ENCODE measurements around the gene TRMT61A. TPM values are rescaled to one million over a fixed set of nuclear protein-coding genes. Genes with fewer than 3 reads are reported as not detected.

The TRMT61A gene
- polyA plus RNA-seq, 1 experiment, result 11.7 TPM

DNA sequence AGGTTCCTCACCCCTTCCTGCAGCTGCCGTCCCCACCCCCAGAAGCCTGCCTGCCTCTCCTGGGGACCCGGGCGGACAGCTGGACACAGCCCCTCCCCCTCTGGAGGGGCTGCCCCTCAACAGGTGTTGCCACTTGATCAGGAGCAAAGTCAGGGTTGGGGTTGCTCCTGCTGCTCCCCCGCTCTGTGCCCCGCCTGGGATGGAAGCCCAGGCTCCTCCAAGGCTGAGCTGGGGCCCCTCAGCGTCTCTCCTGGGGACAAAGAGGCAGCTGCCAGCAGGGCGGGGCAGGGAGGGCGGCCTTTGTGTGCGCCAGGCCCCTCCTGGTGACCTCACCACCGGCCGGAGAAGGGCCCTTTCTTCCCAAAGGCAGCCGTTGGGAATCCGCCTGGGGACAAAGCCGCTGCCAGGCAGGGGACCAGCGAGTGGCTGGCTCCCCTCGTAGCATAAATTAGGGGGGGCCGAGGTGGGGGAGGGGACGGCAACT, 13.7 kb downstream of the TRMT61A start:
- Histone ChIP-seq H3K4me3 (ENCODE audit: low read depth, low read length) (no peak overlapping the region), H3K36me3 (ENCODE audit: control insufficient read depth, insufficient read depth, low read length) (no peaks in the 10 kb centered on the region), H3K27me3 (ENCODE audit: control insufficient read depth, insufficient read depth, low read length) (no peaks in the 10 kb centered on the region)
- TF ChIP-seq, protein P1, sequence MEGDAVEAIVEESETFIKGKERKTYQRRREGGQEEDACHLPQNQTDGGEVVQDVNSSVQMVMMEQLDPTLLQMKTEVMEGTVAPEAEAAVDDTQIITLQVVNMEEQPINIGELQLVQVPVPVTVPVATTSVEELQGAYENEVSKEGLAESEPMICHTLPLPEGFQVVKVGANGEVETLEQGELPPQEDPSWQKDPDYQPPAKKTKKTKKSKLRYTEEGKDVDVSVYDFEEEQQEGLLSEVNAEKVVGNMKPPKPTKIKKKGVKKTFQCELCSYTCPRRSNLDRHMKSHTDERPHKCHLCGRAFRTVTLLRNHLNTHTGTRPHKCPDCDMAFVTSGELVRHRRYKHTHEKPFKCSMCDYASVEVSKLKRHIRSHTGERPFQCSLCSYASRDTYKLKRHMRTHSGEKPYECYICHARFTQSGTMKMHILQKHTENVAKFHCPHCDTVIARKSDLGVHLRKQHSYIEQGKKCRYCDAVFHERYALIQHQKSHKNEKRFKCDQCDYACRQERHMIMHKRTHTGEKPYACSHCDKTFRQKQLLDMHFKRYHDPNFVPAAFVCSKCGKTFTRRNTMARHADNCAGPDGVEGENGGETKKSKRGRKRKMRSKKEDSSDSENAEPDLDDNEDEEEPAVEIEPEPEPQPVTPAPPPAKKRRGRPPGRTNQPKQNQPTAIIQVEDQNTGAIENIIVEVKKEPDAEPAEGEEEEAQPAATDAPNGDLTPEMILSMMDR (IDR thresholded peaks at IDR 0.05; ENCODE audit: insufficient read depth, low read depth, low read length), result no peak
- DNase-seq (ENCODE audit: low read depth), result no peak
- POLR2A ChIA-PET, result no interaction called here
- CTCF ChIA-PET, result interaction anchor here (1.1 to 15.2 kb wide), 4 partner anchors 10 to 41 kb away, joined by 4 to 228 read pairs (median 53); partner anchors contain the start of gene CKB

DNA sequence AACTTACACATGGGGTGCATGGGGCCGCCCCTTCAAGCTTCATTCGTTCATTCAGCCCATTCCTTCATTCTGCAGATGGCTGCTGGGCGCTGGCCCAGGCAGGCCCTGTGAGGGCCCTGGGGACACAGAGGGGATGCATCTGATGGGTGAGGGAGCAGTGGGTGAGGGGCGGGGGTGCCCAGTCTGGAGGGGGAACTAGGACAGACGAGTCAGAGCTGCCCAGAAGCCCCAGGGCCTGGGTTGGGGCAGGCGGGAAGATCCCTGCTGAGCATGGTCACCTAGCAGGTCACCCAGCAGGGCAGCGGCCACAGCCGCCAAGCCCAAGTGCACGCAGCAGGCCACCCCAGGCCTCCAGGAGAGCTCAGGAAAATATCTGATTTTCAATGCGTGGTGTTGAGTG, 14.1 kb downstream of the TRMT61A start:
- Histone ChIP-seq H3K27me3 (ENCODE audit: control insufficient read depth, insufficient read depth, low read length) (no peaks in the 10 kb centered on the region), H3K36me3 (ENCODE audit: control insufficient read depth, insufficient read depth, low read length) (no peaks in the 10 kb centered on the region), H3K4me3 (ENCODE audit: low read depth, low read length) (no peak overlapping the region)
- POLR2A ChIA-PET, result no interaction called here
- TF ChIP-seq, protein P1 (IDR thresholded peaks at IDR 0.05; ENCODE audit: insufficient read depth, low read depth, low read length), result no peak
- CTCF ChIA-PET, result interaction anchor here (1.1 to 15.2 kb wide), 4 partner anchors 9 to 42 kb away, joined by 4 to 228 read pairs (median 53); partner anchors contain the start of gene CKB
- no peak for DNase-seq (ENCODE audit: low read depth)

DNA sequence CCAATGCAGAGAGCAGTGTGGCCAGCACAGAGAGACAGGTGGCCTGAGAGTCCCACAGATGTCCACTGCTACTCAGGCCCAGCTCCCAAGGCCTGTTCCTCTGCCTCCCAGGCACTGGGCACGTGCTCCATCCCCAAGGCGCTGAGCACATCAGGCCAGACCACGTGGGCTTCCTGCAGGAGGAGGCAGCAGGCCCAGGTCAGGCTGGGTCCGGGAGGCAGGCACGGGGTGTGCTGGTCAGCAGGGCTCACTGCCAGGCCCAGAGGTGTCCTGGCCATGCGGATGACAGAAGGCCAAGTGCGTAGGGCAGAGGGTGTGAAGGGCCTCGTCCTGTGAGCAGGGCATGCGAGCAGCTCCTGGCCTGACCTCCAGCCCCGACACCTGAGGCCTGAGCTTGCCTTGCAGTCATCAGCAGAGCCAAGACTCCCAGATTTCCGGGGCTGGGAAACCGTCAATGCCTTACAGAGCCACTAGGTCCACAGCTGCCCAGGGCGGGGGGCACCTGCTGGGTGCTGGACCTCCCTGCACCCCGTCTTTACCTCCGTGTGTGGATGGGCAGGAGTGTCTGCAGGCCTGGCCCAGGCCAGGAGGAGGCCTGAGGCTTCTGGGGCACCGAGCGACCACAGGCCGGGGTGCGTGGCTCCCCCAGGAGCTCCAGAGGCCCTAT, 14.9 kb downstream of the TRMT61A start:
- DNase-seq (ENCODE audit: low read depth), result no peak
- ChIA-PET POLR2A (no interaction called here), CTCF (interaction anchor here (1.1 to 15.2 kb wide), 4 partner anchors 9 to 43 kb away, joined by 3 to 228 read pairs (median 53); partner anchors contain the start of gene CKB)
- TF ChIP-seq, protein P1 (IDR thresholded peaks at IDR 0.05; ENCODE audit: insufficient read depth, low read depth, low read length), result no peak
- Histone ChIP-seq H3K4me3 (ENCODE audit: low read depth, low read length) (no peak overlapping the region), H3K36me3 (ENCODE audit: control insufficient read depth, insufficient read depth, low read length) (no peaks in the 10 kb centered on the region), H3K27me3 (ENCODE audit: control insufficient read depth, insufficient read depth, low read length) (no peaks in the 10 kb centered on the region)

DNA sequence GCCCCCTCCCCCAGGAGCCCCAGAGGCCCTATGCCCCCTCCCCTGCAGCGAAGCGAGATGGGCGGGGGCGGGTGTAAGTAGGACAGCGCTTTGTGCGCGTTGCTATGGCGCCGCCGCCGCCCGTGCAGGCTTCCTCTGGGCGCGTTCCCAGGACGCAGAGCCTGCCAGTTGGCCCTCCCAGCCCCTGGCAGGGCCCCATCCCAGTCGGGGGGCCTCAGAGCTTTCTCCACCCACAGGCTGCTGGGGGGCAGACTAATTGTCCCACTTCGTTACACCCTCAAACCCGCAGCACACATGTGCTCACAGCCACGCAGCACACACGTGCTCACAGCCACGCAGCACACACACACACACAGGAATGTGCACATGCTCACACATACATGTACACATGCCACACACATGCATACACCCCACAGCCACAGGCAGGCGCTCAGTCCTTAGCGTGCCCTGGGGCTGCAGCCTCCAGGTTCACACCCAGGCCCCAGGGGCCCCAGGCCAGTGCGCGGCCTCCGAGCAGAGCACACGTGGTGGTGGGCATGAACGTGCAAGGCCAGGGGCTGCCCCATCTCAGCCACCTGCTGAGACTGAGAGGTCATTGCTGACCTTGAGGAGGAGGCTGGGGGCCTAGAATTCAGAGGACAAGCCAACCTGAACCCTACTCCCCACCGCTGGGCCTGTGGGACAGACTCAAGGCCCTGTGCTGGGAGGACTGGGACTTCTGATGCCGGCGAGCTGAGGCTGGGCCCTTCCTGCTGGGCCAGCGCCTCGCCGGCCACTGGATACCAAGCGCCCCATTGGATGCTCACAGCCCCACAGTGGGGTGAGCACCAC, 15.6 kb downstream of the TRMT61A start:
- ChIA-PET POLR2A (no interaction called here), CTCF (interaction anchor here (1.1 to 15.2 kb wide), 3 partner anchors 15 to 43 kb away, joined by 3 to 228 read pairs (median 92); partner anchors contain the start of gene CKB)
- Histone ChIP-seq H3K4me3 (ENCODE audit: low read depth, low read length) (no peak overlapping the region), H3K36me3 (ENCODE audit: control insufficient read depth, insufficient read depth, low read length) (no peaks in the 10 kb centered on the region), H3K27me3 (ENCODE audit: control insufficient read depth, insufficient read depth, low read length) (no peaks in the 10 kb centered on the region)
- DNase-seq (ENCODE audit: low read depth), result no peak
- TF ChIP-seq, protein P1 (IDR thresholded peaks at IDR 0.05; ENCODE audit: insufficient read depth, low read depth, low read length), result no peak

Measured in BJ (cell line).